ENCODE results near the gene TRIP4.
"Not testable (repeated sequence)": the region's sequence is repeated elsewhere in the genome, so short reads cannot be mapped to it uniquely, and the experiment has no call there.

Gene TRIP4

DNA sequence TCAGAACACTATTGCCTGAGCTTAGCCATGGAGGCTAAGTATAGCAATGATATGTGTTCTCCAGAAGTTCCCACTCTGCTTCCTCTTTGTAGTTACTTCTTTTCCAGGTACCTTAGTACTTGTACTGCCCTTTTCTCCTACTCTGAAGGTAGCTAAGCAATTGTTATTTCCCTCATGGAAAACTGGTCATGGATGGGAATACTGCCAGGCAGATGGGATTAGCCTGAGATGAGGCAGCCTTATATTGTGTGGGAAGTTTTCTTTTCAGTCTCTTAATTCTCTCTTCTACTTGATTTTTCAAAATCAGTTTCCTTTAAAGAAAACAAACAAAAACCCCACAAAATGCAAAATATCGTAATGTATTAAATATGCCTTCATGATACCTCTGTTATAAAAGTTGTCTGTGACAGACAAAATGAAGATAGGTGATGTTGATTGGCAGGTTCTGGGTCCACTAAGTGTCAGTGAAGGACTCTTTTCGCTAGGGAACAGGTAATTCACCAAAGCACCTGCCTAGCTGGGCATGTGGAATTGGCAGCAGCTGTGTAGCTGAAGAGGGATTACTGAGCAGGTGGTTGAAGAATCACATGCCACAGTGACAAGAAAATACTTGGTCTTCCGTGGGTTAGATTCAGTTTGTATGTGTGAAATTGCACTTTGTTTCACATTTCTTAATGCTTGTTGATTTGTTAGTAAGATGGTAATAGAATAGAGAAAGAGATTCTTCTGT is 76.8 kb downstream of the TRIP4 start:
- no peak for DNase-seq (ENCODE audit: low read depth, low spot score)
- no peak overlapping the region for H3K4me3 ChIP-seq (ENCODE audit: low read length)

DNA sequence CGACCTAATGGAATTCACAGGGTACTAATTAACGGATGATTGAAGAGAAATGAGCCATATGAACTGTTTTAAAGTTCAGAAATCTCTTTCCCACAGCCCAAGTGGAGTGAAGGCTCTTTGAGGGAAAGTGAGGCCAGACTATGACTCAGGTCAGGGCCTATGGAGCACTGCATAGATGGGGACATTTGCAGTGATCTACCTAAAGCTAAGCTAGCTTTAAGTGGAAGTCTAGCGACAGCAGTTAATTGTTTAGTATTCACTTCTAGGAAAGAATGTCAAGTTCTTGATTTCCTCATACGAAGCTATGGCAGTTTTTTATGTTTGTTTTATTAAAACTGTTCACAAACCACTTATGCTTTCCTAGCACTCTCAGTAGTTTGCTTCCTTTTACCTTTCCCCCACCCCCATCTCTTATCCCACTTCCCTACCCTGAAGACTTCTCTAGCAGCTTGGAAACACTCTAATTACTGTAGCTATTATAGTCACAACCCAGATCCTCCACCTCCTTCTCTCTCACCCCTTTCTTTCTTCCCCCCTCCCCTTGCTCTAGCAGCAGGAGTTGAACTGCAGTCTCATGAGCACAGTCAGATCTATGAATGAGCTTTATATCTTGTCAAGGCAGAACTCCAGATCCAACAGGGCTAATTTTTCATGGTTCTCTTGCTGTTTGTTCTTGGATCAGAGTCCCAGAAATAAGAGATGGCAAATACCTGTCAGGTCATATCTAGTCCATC is 78.9 kb downstream of the TRIP4 start:
- DNase-seq (ENCODE audit: low read depth, low spot score), result no peak
- H3K4me3 ChIP-seq (ENCODE audit: low read length), result no peak overlapping the region

DNA sequence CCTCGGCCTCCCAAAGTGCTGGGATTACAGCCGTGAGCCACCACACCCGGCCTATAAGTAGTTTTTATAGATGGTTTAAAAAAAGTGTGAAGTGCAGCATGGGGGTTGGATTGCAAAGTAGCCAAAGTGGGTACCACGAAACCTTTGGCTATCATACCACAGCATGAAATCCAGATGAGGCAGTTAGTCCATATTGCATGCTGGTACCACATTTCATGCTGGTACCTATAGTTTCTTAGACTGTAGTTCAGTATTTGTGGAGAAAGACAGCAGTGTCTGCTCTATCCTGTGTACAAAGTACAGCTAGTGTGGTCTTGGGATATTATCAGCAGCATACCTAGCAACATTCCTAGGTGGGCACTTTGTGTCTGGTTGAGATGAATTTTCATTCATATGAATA is 84.5 kb downstream of the TRIP4 start:
- no peak overlapping the region for H3K4me3 ChIP-seq (ENCODE audit: low read length)
- DNase-seq (ENCODE audit: low read depth, low spot score), result no peak

DNA sequence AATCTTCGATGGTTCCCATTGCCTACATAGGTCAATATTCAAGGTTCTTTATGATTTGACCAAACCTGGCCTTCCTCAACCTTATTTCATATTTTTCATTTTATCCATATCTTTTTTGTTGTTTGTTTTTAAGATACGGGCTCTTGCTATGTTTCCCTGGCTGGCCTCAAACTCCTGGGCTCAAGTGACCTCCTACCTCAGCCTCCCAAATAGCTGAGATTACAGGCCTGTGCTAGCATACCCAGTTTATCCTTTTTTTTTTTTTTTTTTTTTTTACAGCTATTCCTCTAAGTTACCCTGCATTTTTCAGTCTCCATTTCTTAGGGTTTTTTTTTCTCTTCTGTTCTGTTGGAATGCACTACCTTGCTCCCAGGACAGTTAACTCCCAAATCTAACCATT is 87.2 kb downstream of the TRIP4 start:
- H3K4me3 ChIP-seq (ENCODE audit: low read length), result no peak overlapping the region

DNA sequence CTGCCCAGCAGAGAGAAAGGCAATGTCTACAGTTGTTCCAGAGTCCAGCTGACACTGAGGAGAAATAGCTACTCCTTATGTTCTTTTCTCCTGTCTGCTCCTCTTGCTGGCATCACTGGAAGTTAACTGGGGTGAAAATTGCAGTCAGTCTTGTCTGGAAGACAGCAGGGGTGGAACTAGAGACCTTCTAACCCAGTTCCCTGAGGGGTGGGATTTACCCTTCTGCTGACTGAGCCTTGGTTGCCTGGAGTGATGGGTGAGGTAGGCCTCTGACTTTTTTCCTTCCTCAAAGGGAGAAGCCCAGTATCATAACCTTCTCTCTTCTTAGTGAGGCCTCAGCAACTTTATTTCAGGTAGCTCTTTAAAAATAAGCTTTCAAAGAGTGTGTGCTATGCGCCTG is 88.9 kb downstream of the TRIP4 start:
- H3K4me3 ChIP-seq (ENCODE audit: low read length), result no peak overlapping the region
- DNase-seq (ENCODE audit: low read depth, low spot score), result no peak

More for the DNA sequence above, 87.2 kb downstream of the TRIP4 start:
- DNase-seq (ENCODE audit: low read depth, low spot score), result no peak

DNA sequence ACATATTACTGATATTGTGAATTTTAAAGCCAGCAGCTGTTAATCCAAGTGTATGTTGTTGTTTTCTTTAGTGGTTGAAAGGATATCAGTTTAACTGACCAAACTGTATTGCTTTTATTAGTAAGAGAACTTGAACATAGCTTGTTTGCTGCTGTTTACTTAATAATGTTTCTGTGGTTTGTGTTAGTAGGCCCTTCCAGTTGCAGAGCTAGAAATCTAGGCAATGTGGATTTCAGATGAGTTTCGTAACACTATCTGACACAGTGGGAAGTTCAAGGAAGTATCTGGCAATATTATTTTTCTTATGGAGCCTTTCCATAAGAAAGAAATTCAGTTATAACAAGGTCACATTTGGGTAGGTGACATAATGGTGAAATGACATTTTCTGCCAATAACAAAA is 91.2 kb downstream of the TRIP4 start:
- no peak for DNase-seq (ENCODE audit: low read depth, low spot score)
- no peak overlapping the region for H3K4me3 ChIP-seq (ENCODE audit: low read length)

DNA sequence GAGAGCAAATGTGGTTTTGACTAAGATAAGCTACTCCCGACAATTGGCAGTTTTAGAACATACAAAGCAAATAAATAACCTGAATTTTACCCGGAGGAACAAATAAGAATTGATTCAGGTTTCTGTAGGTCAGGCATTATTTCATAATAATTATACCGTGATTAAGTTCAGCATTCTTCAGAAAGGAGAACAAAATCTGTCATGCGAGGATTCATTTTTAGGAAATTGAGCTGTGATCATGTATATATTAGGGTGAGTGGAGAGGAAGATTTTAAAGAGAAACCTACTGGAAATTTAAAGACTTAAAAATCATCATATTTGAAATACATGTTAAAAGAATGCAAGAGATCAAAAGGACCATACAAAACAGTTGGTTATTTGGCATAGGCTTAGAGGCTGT is 93.3 kb downstream of the TRIP4 start:
- DNase-seq (ENCODE audit: low read depth, low spot score), result no peak
- H3K4me3 ChIP-seq (ENCODE audit: low read length), result no peak overlapping the region

DNA sequence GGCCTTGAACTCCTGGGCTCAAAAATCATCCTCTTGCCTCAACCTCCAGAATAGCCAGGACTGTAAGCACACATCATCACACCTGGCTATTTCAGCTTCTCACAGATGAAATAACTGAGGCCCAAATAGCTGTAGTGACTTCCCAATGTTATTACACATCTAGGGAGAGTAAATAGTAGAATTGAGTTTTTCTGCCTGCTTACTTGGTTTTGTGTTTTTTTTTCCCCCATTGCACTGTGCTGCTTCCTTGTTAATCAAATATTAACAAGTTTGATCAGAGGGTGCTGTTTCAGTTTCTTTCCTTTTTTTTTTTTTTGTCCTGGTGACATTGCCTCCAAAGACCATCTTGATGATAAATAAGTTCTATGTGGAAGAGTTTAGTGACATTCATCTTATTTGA is 96.1 kb downstream of the TRIP4 start:
- H3K4me3 ChIP-seq (ENCODE audit: low read length), result no peak overlapping the region
- DNase-seq (ENCODE audit: low read depth, low spot score), result no peak

DNA sequence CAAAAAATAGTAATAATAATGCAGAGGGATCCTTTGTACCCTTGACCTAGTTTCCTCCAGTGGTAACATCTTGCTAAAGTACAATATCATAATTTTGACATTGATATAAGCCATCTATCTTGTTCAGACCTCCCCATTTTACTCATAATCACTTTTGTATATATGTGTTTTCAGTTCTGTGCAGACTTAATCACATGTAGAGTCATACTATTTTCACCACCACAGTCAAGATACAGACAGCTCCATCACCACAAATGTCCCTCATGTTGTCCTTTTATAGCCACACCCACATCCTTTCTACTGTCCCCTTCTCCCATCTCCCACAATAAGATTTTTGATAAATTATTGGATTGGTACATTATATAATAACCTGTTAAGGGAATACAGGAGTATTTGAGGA is 98.2 kb downstream of the TRIP4 start:
- H3K4me3 ChIP-seq (ENCODE audit: low read length), result no peak overlapping the region
- no peak for DNase-seq (ENCODE audit: low read depth, low spot score)

DNA sequence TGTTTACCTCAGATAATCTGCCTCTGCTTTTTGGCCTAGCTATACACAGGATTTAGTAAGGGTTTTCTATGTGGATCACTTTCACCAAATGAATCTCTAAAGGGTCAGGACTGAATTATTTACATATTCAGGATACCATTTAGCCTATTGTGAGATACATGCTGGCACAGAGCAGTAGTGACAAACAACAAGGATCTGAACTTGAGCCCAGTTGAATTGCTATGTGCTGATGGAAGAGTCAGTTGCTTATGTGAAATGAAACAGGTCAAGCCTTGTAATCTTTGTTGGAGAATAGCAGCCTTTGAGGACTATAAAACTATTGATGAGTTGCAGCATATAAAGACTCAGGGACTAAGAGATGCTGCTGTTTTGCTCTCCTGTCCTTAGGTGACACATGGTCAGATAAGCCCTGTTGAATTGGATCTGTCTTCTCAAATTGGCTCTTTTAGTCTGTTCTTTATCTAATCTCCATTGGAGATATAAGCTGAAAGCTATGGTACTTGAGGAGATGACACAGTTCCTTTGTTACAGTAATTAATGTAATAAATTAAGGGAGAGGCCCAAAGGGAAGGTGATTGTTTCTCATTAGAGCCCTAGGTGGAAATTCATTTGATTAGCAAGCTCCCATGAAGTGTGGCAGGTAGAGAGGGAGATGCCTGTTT is 103.1 kb downstream of the TRIP4 start:
- no peak overlapping the region for H3K4me3 ChIP-seq (ENCODE audit: low read length)
- no peak for DNase-seq (ENCODE audit: low read depth, low spot score)

DNA sequence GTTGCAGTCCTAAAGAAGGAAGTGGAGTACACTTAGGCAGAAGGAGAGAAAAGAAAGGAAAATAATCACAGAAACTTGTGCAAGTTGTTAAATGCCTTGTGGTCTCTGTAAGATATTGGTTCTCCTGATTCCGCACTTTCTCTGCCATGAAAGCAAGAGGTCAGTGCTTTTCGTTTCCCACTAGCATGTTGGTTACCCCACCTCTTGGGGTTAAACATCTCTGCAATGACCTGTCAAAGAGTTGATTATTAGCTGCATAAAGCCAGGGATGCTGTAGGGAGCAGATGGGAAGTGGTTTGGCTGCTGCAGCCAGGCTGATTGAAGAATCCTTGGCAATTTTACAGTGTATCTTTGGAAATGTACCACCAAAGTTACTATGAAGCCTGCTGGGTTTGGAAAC is 106.0 kb downstream of the TRIP4 start:
- DNase-seq (ENCODE audit: low read depth, low spot score), result no peak
- no peak overlapping the region for H3K4me3 ChIP-seq (ENCODE audit: low read length)

DNA sequence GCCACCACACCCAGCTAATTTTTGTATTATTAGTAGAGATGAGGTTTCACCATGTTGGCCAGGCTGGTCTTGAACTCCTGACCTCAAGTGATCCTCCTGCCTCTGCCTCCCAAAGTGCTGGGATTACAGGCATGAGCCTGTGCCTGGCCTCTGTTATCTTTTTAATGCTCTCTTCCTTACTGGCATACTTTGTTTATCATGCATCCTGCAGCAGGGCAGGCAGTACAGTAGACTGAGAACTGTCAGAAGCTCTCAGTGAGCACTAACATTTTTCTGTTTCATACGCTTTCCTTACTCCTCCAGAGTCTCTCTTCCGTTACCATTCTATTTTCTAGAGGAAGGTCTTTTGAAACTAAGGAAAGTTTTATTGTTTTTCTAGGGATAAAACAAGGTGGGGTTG is 108.3 kb downstream of the TRIP4 start:
- DNase-seq (ENCODE audit: low read depth, low spot score); H3K4me3 ChIP-seq (ENCODE audit: low read length): not testable (repeated sequence)

DNA sequence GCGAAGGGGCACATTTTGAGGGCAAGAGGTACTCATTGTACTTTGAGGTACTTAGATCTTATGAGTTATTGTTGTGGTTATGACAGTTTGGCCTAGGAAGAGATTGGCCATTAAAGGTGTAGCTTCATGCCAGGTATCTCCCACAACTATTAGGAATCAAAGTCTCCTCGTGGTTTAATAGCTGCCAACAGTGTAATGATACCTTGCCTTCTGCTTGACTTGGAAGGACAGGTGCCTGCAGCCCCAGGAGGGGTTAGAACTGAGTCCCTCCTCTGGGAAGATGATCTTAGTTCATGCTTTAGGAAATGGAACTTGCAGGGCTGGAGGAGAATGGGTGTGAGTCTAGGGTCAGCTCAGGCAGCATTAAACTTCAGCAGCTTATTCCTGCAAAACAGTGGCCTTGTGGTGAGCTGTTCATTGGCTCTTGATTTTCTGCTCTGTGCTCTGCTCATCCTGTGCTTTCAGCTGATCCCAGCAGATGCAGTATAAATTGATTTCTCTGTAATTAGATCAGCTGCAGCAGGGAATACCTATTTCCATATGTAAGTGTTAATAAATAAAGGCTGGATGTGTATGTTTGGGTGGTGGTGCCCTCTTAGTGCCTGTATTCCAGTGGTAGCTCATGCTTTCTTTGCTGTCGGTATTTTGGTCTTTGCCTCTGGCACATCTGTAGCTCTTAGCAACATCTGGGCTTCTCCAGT is 113.2 kb downstream of the TRIP4 start:
- no peak for DNase-seq (ENCODE audit: low read depth, low spot score)
- no peak overlapping the region for H3K4me3 ChIP-seq (ENCODE audit: low read length)

DNA sequence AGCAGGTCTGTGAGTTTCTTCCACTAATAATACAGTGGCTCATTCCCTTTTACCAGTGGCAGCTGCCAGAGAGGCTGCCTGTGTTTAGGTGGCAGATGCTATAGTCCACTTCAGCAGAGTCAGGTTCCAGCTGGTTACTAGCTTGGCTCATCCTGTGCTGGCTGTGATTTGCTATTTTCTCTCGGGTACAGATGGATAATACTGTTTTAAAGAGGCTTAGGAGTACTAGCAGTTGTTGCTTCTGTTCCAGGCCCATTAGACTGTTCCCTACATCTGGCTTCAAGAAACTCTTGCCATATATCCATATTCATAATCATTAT is 113.7 kb downstream of the TRIP4 start:
- no peak overlapping the region for H3K4me3 ChIP-seq (ENCODE audit: low read length)
- DNase-seq (ENCODE audit: low read depth, low spot score), result no peak

DNA sequence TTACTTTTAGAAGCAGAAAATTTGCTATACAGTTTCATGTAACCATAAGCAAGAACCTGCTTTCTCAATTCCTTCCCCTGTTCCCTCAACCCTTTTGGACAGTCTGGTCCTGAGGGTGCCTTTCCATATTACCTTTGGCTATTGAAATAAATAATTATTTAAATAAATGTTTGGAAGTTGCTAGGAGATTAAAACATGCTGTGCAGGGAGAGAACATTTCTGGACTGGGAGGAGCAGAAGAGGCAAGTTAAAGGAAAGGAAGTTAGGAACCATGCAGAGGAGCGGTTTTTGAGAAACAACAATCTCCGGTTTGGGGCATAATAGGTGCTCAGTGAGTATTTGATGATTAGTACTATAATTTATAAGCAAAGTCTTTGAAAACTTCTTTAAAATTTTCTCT is 114.5 kb downstream of the TRIP4 start:
- DNase-seq (ENCODE audit: low read depth, low spot score), result no peak
- H3K4me3 ChIP-seq (ENCODE audit: low read length), result no peak overlapping the region

DNA sequence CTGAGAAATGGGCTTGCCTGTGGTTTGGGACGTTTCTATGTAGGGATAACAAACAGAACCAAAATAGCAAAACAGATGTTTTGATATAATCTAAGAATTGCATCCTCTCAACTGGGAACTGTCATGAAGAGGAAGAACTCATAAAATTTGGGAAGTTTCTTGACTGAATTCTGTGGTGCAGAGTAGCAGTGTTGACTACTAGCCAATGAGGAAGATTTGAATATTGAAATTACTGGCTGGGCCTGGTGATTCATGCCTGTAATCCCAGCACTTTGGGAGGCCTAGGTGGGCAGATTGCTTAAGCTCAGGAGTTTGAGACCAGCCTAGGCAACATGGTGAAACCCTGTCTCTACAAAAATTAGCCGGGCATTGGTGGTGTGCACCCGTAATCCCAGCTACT is 114.9 kb downstream of the TRIP4 start:
- DNase-seq (ENCODE audit: low read depth, low spot score), result no peak
- H3K4me3 ChIP-seq (ENCODE audit: low read length), result no peak overlapping the region

DNA sequence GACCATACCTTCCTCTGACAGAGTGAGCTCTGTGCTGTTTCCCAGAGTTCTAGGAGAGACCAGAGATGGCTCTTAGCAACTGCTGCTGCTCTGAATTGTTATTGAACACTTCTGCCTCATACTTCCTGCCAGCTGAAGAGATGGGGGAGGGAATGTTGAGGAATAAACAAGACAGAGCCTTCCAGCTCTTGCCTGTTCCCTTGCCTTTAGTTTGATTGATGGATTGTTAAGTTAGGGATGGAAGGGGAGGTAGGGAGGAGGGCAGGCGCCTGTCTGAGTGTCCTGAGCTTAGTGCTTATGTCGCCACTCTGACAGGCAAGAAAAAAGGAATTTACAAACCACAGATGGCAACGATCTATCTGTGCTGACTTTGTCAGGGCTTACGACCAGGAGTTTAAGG is 115.6 kb downstream of the TRIP4 start:
- DNase-seq (ENCODE audit: low read depth, low spot score), result peak; percentile 27
- H3K4me3 ChIP-seq (ENCODE audit: low read length), result peak overlapping the region; percentile 27

DNA sequence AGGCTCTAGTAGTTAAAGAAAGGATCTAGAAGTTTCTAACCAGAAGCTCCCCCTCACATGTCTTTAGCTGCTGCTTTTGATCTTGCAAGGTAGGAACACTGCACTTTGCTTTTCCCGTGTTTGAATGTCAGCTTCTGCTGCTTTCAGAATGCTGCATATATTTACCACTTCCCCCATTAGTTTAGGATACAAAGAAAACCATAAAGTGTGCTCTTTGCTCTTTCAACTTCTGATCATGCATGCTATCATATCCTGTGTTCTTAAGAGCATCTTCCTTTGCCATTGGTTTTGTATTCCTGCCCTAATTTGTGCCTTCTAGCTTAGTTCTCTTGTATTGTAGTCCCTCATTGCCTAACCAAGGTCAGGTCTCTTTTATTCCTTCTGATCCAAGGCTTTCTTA is 116.0 kb downstream of the TRIP4 start:
- peak; percentile 86 for DNase-seq (ENCODE audit: low read depth, low spot score)
- H3K4me3 ChIP-seq (ENCODE audit: low read length), result peak overlapping the region; percentile 27

Data from Jurkat, Clone E6-1 (cell line).